H9 (cell line): ENCODE data around the gene RPRD2. TPM values are rescaled to one million over a fixed set of nuclear protein-coding genes. Genes with fewer than 3 reads are reported as not detected.
A peak's percentile ranks its signal among the peaks of the same experiment; 100 is the strongest.

Experiments
- DNase-seq: peaks from one replicate; pipeline ENCODE4 v3.0.0-alpha.2; 2017
- H2AFZ ChIP-seq: one replicate; pipeline ENCODE4 v1.6.1; 2013; ENCODE audit warnings: mild to moderate bottlenecking, low read length, control low read depth, moderate library complexity
- H2AK5ac ChIP-seq: 2 replicates; pipeline ENCODE4 v1.6.1; 2013; ENCODE audit warnings: low read length, control low read depth, mixed read lengths; ENCODE audit not compliant: insufficient read length
- H2BK120ac ChIP-seq: one replicate; pipeline ENCODE4 v1.6.1; 2013; ENCODE audit warnings: low read depth, mild to moderate bottlenecking, low read length, control low read depth, inconsistent platforms; ENCODE audit not compliant: poor library complexity, severe bottlenecking
- H2BK12ac ChIP-seq: 2 replicates; pipeline ENCODE4 v1.6.1; 2013; ENCODE audit warnings: low read length, control low read depth, mixed read lengths, low read depth; ENCODE audit not compliant: insufficient read length
- H2BK15ac ChIP-seq: 2 replicates; pipeline ENCODE4 v1.6.1; 2013; ENCODE audit warnings: low read depth, low read length, control low read depth
- H2BK20ac ChIP-seq: one replicate; pipeline ENCODE4 v1.6.1; 2013; ENCODE audit warnings: low read depth, mild to moderate bottlenecking, low read length, control low read depth, inconsistent platforms; ENCODE audit not compliant: poor library complexity, severe bottlenecking
- H2BK5ac ChIP-seq: 2 replicates; pipeline ENCODE4 v1.6.1; 2013; ENCODE audit warnings: low read length, control low read depth, mixed read lengths; ENCODE audit not compliant: insufficient read length
- H3K14ac ChIP-seq: 2 replicates; pipeline ENCODE4 v1.6.1; 2013; ENCODE audit warnings: low read length, control low read depth; ENCODE audit not compliant: insufficient read depth
- H3K18ac ChIP-seq: 2 replicates; pipeline ENCODE4 v1.6.1; 2013; ENCODE audit warnings: low read depth, mild to moderate bottlenecking, mixed read lengths, low read length, control low read depth; ENCODE audit not compliant: insufficient read length
- H3K23ac ChIP-seq: 2 replicates; pipeline ENCODE4 v1.6.1; 2013; ENCODE audit warnings: low read length, control low read depth, mixed read lengths, low read depth; ENCODE audit not compliant: insufficient read length
- H3K23me2 ChIP-seq: 2 replicates; pipeline ENCODE4 v1.6.1; 2013; ENCODE audit warnings: low read depth, mild to moderate bottlenecking, mixed read lengths, low read length, control low read depth; ENCODE audit not compliant: insufficient read length, poor library complexity, severe bottlenecking
- H3K27ac ChIP-seq: 2 replicates; pipeline ENCODE4 v1.5.1; 2013; ENCODE audit warnings: low read length, control low read depth, mixed read lengths, low read depth; ENCODE audit not compliant: insufficient read length
- H3K27me3 ChIP-seq: 2 replicates; pipeline ENCODE4 v1.6.1; 2013; ENCODE audit warnings: low read length, control low read depth, inconsistent platforms; ENCODE audit not compliant: insufficient read depth
- H3K4ac ChIP-seq: 2 replicates; pipeline ENCODE4 v1.6.1; 2013; ENCODE audit warnings: low read depth, mild to moderate bottlenecking, control low read depth, inconsistent platforms, low read length, moderate library complexity
- H3K4me1 ChIP-seq: 2 replicates; pipeline ENCODE4 v1.6.1; 2013; ENCODE audit warnings: low read length, control low read depth, inconsistent platforms; ENCODE audit not compliant: insufficient read depth
- H3K4me2 ChIP-seq: 2 replicates; pipeline ENCODE4 v1.6.1; 2013; ENCODE audit warnings: low read length, control low read depth, mixed read lengths; ENCODE audit not compliant: insufficient read length, insufficient read depth
- H3K56ac ChIP-seq: 2 replicates; pipeline ENCODE4 v1.6.1; 2013; ENCODE audit warnings: low read depth, mild to moderate bottlenecking, mixed read lengths, low read length, control low read depth; ENCODE audit not compliant: insufficient read length
- H3K79me1 ChIP-seq: 2 replicates; pipeline ENCODE4 v1.6.1; 2013; ENCODE audit warnings: low read depth, mild to moderate bottlenecking, moderate library complexity, low read length, control low read depth, inconsistent platforms; ENCODE audit not compliant: insufficient read depth, poor library complexity, severe bottlenecking
- H3K79me2 ChIP-seq: 2 replicates; pipeline ENCODE4 v1.6.1; 2013; ENCODE audit warnings: low read length, control low read depth, inconsistent platforms; ENCODE audit not compliant: insufficient read depth
- H3K9ac ChIP-seq: 2 replicates; pipeline ENCODE4 v1.6.1; 2013; ENCODE audit warnings: low read length, control low read depth, mixed read lengths; ENCODE audit not compliant: insufficient read length; ENCODE audit errors: extremely low read depth
- H3K9me3 ChIP-seq: one replicate; pipeline ENCODE4 v1.6.1; 2013; ENCODE audit warnings: low read depth, low read length, inconsistent platforms; ENCODE audit not compliant: control insufficient read depth
- H3T11ph ChIP-seq: one replicate; pipeline ENCODE4 v1.6.1; 2013; ENCODE audit warnings: mild to moderate bottlenecking, low read length, control low read depth, inconsistent platforms
- H4K20me1 ChIP-seq: one replicate; pipeline ENCODE4 v1.6.1; 2013; ENCODE audit not compliant: control insufficient read depth, insufficient read length, insufficient read depth
- H4K5ac ChIP-seq: 2 replicates; pipeline ENCODE4 v1.6.1; 2013; ENCODE audit warnings: low read depth, mild to moderate bottlenecking, mixed read lengths, low read length, control low read depth; ENCODE audit not compliant: insufficient read length
- H4K8ac ChIP-seq: replicated peaks from 2 replicates; pipeline ENCODE4 v1.6.1; 2013; ENCODE audit warnings: low read length, control low read depth, mixed read lengths, low read depth; ENCODE audit not compliant: insufficient read length
- H4K91ac ChIP-seq: 2 replicates; pipeline ENCODE4 v1.6.1; 2013; ENCODE audit warnings: low read depth, mild to moderate bottlenecking, moderate library complexity, mixed read lengths, low read length, control low read depth; ENCODE audit not compliant: insufficient read length
- H3K27ac Mint-ChIP-seq, 3 experiments: 2 replicates in 2 of 3; 3 replicates in 1 of 3; pipeline ENCODE4 v1.8.0; 2020 to 2021; ENCODE audit warnings: mixed read lengths in 3 of 3, mild to moderate bottlenecking in 1 of 3, moderate library complexity in 1 of 3
- H3K27me3 Mint-ChIP-seq: 2 replicates; pipeline ENCODE4 v1.8.0; 2021; ENCODE audit warnings: low read depth, mild to moderate bottlenecking, moderate library complexity, mixed read lengths
- H3K36me3 Mint-ChIP-seq, 3 experiments: 2 replicates in 2 of 3; 3 replicates in 1 of 3; pipeline ENCODE4 v1.8.0; 2020 to 2021; ENCODE audit warnings: low read depth in 3 of 3, mixed read lengths in 3 of 3; ENCODE audit not compliant: insufficient read depth in 1 of 3
- H3K4me1 Mint-ChIP-seq, 2 experiments: 2 replicates each; pipeline ENCODE4 v1.8.0; 2020; ENCODE audit warnings: mixed read lengths in 2 of 2
- H3K4me3 Mint-ChIP-seq, 2 experiments: 2 replicates in 1 of 2; 3 replicates in 1 of 2; pipeline ENCODE4 v1.8.0; 2020 to 2021; ENCODE audit warnings: mild to moderate bottlenecking in 2 of 2, mixed read lengths in 2 of 2, moderate library complexity in 1 of 2
- H3K9me3 Mint-ChIP-seq, 2 experiments: 2 replicates in 1 of 2; 3 replicates in 1 of 2; pipeline ENCODE4 v1.8.0; 2020; ENCODE audit warnings: mild to moderate bottlenecking in 2 of 2, mixed read lengths in 2 of 2, moderate library complexity in 1 of 2
- CTCF ChIP-seq: fragments of 200-600 bp; sonication (generic); conservative IDR thresholded peaks from 3 replicates; pipeline ENCODE4 v1.8.0; 2021; ENCODE audit warnings: antibody characterized with exemption, mild to moderate bottlenecking
- WGBS: extraction: QIAGEN DNeasy Blood & Tissue Kit; methylation state at CpG from one replicate; pipeline ENCODE4 v1.1.7; 2013; ENCODE audit warnings: missing lambda C conversion rate, low lambda C conversion rate, mixed read lengths; ENCODE audit not compliant: insufficient read length; ENCODE audit errors: extremely low coverage; 5-methylcytosine and 5-hydroxymethylcytosine counted together
- total RNA-seq: library from RNA; stranded (reverse); gene quantifications from 2 replicates; pipeline ENCODE4 v1.2.1, GENCODE V29; 2021

RPRD2 gene
- total RNA-seq, 1 experiment from 2014 or later: 39.0 TPM

GRCh38 chr1:150320667-150320978 is 43.3 kb upstream of the RPRD2 start:
- H3K23me2 ChIP-seq: no peaks in the 10 kb centered on the region
- no CpG with 5 or more reads among the region's 8 CpGs for WGBS
- no peak overlapping the region for H4K8ac ChIP-seq
- H2AFZ ChIP-seq: no peak overlapping the region
- no peak overlapping the region for H3K4me2 ChIP-seq
- Mint-ChIP-seq H3K4me1 (peaks cover 4 to 5% of the 10 kb centered on the region in 2 experiments; a peak in 2 of 4 replicates), H3K27me3 (no peaks in the 10 kb centered on the region), H3K4me3 (peak overlapping the region; percentile 99 to 100), H3K27ac (0 out of 7 replicates have a peak overlapping the region, but pooled peaks of 1 of the 3 experiments have one; percentile 99), H3K9me3 (no peaks in the 10 kb centered on the region), H3K36me3 (peaks cover 8 to 20% (median 20%) of the 10 kb centered on the region in 3 experiments; a peak in 6 of 7 replicates)
- H3K14ac ChIP-seq: no peak overlapping the region
- H2BK12ac ChIP-seq: no peak overlapping the region
- H3K79me1 ChIP-seq: no peaks in the 10 kb centered on the region
- H2BK15ac ChIP-seq: no peak overlapping the region
- no peak overlapping the region for H3T11ph ChIP-seq
- H2BK5ac ChIP-seq: no peak overlapping the region
- H3K23ac ChIP-seq: no peak overlapping the region
- H3K4me1 ChIP-seq: no peaks in the 10 kb centered on the region
- H3K9ac ChIP-seq: no peak overlapping the region
- H3K27me3 ChIP-seq: no peaks in the 10 kb centered on the region
- no peaks in the 10 kb centered on the region for H3K9me3 ChIP-seq
- no peak overlapping the region for H3K4ac ChIP-seq
- H4K5ac ChIP-seq: no peak overlapping the region
- no peak overlapping the region for H3K27ac ChIP-seq
- no peak overlapping the region for H3K56ac ChIP-seq
- no peak overlapping the region for H3K18ac ChIP-seq
- no peak overlapping the region for H4K91ac ChIP-seq
- no peak overlapping the region for H2BK120ac ChIP-seq
- H2BK20ac ChIP-seq: no peak overlapping the region
- H4K20me1 ChIP-seq: no peaks in the 10 kb centered on the region
- H3K79me2 ChIP-seq: peaks cover 13% of the 10 kb centered on the region; the same call in 1 of the 2 replicates
- H2AK5ac ChIP-seq: no peak overlapping the region
- DNase-seq: no peak
- no peak for TF ChIP-seq CTCF
